NOMO-1 treated with DMSO at 0.1 percent for 48 hours (cell line): ENCODE results near the gene GCSAM.
A peak's percentile ranks its signal among the peaks of the same experiment; 100 is the strongest.

Experiments used
- DNase-seq: peaks from one replicate; lab custom pipeline; 2025; ENCODE audit not compliant: unreplicated experiment; lab: John Stamatoyannopoulos, UW

GCSAM gene

GRCh38 chr3:112129925-112130637 lies 3.0 kb downstream of the GCSAM start:
- DNase-seq: no peak

- DNase-seq: peak; percentile 49
Observed at GRCh38 chr3:112128843-112129727, 4.0 kb downstream of the GCSAM start.

DNA sequence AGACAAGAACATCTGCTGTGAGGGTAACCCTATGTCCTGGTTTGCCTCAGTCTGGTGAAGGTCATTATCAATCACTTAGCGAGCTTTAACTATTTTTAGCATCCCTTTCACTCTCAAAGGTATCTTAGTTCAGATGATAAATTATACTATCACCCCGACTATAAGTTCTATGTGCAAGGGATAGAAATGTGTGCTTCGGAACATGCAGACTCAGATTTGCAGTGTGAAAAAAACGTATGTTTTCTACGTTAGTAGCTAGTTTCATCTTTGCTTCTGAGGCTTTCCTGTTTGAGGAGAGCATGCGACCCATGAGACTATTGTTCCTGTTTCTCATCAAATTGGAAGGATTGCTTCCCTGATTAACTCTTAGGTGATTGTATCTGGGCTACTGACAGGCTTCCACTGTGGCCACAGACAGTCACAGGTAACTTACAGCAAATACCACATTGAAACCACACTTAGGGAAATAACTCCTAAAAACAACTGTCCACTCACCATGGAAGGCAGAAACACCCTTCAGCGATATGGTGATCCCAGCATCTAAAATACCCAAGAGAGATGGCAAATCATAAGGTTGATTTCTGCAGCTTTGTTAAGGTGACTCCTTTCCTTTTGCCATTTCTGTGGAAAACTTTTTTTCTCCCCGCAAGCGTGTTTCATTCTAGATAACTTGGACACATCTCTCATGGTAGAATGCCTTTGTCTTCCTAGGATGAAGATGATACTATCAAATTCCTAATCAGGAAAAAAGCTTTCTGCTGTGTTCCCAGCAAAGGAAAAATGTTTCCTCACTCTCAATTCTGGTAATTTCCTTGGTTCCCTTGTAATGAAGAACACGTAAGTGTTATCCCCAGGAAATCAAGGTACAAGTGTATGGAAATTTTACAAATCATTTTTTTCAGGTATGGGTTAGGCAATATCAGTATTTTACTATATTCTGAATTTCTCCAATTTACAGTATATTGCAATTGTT lies 5.2 kb downstream of the GCSAM start:
- peak; percentile 7 for DNase-seq

GRCh38 chr3:112126511-112126911 lies 6.5 kb downstream of the GCSAM start:
- no peak for DNase-seq

DNA sequence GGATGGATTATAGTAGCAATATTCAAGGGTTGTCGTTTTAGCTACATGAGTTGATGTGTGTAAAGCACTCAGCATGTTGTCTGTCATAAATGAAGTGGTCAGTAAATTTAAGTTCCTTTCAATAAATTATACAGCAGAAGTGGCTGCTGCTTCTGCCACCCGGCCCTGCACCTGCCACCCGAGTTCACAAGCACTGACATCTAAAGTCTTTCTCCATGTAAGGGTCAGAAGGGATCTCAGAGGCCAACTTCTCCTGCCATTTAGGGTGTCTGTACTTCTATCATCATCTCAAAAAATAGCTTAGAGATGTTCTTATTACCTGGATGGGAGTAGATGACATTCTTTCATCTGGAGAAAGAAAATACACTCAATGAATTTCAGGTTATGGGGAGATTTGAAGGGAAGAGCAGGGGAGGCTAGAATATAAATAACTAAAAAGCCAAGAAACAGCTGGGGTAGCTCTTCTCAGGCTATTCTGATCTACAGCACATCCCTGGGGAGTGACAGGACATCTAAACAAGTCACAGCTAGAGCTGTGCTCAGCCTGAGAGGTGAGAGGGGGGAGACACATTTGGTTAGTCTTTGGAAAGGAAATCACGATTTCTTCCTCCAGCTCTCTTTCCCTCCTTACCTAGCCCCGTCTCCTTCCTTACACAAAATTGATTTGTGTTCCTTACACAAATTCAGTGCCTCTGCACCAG lies 8.0 kb downstream of the GCSAM start:
- no peak for DNase-seq

- DNase-seq: no peak
Observed at GRCh38 chr3:112123548-112123947, 9.5 kb downstream of the GCSAM start.

DNA sequence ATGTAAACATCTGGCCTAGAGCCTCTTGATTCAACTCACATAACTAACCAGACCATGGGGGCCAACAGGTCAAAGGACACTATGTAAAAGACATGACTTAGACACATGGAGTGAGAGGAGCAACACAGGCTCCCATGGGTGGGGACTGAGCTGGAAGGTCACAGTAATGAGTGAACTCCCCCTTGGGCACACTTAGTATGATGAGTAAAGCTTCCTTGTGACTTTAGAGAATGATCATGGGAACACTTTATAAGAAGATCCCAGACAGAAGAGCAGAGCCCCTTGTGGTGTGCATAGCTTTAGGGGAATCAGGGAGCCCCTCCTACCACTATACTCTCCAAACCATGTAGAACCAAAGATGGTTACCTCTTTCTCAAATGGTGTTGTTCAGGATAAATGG lies 10.2 kb downstream of the GCSAM start:
- no peak for DNase-seq

DNA sequence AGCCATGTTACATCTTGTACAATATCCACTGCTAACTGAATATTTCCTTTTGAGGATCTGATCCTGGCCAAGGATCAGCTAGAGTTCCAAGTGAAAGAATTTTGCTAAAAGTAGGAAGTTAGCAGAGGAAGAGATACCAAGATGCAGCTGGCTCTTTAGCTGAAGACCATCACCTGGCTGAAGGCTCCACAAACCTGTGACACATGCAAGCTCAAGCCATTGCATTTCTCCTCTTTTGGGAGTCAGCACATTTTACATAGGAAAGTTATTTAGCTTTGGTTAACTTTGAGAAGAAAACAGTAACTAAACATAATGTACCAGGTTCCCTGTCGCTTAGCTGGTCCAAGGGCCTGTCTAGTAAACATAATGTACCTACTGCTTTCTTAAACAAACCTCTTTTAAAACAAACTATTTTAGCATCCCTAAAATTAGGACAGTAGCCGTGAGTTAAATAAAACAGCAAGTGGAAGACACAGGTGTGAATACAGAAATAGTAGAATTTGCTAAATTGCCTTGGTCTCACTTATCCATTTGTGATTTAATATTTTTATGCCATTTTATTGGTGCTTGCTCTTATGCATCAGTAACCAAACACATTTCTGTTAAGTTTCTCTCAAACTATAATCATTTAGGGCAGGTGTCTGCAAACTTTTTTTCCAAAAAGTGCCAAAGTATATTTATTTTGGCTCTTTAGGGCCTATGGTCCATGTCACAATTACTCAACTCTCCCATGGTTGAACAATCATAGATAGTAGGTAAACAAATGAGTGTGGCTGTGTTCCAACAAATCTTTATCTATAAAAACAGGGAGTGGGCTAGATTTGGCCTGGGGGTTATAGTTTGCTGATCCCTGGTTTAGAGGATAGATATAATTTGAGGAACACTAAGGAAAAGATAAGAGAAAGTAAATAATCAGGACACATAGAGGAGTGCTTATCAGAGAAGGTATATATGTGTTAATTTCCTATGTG lies 11.2 kb downstream of the GCSAM start:
- DNase-seq: no peak

DNA sequence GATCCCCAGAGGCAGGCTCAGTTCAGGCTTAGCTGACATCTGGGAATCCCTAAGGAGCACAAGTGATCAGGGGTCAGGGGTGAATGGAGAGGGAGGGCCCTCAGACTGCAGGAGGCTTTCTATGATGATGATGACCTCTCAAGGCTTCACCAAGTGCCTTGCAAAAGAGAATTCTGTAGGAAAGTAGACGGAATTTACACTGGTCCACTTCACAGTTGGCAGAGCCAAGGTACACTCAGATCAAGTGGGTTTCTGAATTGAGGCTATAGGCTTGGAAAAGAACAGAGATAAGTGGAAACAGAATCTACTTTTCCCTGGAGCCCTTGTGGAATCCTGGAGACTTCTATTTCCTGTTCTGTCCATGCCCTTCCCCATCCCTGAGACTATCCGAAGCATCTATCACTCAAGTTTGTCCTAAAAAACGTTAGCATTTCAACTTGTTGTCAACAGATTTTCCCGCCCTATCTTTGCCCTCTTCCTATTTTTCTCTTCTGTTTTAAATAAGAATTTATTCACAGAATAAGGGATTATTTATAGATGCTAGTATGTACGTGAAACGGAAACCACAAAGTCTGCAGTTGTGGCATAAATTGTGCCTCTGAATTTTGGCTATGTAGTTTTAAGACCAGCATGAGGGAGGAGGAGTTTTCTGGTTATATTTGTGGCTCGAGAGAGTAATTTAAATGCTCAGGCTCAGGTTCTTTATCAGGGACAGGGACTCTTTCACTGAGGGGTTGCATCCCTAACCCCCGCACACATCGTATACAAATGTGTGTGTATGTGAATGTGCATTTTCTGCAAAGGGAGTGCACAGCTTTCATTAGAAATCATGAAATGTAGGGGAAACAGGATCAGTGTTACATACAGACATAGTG lies 12.8 kb downstream of the GCSAM start:
- DNase-seq: peak; percentile 58

DNA sequence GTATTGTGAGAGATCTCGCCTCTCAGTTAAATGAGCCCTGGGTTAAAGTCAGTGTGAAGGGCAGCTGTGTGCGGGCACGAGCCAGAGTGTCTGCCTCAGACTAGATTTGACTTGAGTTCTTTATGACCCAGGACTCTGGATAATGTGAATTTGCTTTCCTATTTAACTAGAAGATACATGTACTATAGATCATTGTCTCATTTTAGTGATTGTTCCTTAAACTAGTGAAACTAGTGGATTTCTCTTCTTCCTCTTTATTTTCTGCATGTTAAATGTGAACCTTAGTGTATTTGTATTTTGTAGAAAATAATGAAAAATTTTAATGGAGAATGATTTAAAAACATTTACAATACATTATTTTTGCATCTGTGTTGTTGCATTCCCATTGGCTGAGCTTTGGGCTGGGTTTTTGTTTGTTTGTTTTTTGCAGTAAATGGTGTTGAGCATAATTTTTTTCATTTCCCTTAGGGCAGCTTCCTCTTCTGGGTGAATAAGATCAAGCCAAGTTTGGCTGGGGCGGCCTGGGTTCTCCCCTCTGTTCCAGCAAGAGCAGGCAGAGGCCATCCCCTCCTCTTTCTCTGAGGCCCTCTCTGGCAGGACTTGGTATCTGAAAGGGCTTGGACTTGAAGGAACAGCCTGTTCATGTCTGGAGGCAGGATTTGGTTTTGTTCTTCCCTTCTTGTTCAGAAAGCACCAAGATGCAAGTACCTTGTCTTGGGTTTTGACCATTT lies 15.0 kb downstream of the GCSAM start:
- DNase-seq: peak; percentile 80

DNA sequence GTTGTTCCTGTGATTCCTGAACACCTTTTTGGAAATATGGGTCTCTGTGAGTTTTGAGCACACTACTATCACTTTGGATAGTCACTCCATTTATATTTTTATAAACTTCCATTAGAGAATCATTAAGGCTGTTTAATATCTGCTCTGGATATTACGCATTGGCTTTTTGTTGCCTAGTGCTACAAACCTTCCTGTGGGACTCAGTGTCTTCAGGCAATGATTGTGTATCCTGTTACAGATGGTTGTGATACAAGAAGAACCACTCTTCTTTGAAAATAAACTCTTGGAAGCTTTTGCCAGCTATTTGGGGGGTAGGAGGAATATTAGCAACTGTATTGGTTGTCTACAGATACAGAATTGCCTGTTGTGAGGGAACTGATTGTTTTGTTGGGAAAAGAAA lies 15.6 kb downstream of the GCSAM start:
- no peak for DNase-seq

GRCh38 chr3:112116748-112117186 lies 16.3 kb downstream of the GCSAM start:
- DNase-seq: no peak

- no peak for DNase-seq
Observed at GRCh38 chr3:112115806-112116383, 17.2 kb downstream of the GCSAM start.

DNA sequence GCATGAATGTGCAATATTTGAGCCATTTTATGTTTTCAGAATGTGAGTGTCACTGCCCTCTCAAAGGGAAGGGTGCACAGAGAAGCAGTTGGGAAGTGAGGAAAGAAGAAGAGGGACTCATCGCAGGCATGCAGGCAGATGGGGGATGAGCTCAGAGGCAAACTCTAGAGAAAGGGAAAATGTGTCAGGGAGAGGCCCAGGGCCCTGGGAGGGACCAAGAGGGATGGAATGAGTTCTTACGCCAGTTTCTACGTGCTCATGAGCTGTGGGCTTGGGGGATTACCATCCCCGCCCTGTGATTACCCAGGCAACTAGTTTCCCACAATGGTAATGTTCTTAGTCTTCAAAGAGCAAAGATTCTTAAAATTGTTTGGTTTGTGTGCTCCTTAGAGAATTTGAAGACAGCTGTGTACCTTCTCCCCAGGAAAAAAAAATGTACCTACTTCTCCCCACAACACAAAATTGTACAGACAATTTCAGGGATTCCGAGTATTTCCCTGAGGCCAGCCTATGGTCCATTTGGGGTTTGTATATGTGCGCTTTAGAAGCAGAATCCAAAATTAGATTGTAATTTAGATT lies 17.8 kb downstream of the GCSAM start:
- no peak for DNase-seq

DNA sequence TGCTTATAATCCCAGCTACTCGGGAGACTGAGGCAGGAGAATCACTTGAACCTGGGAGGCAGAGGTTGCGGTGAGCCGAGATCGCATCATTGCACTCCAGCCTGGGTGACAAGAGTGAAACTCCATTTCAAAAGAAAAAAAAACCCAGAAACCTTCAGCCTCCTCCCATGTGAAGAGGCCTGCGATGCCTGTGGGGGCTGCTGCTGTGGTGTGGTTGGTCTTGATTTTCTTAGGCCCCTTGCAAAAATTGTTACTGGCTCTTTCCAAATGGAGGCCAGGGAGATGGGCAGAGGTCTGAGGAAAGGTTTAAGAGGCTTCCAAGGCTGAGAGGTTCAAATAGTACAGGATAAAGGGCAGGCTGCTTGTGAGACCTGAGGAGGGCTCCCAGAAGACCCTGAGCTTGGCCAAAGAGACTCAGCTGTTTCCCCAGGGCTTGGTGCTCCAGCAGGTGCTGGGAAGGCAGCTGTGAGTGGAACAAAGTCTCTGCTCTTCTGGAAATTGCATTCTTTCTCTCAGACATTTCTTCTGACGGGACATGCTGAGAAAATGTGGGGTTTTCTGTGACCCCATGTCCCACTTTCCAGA lies 18.4 kb downstream of the GCSAM start:
- no peak for DNase-seq

DNA sequence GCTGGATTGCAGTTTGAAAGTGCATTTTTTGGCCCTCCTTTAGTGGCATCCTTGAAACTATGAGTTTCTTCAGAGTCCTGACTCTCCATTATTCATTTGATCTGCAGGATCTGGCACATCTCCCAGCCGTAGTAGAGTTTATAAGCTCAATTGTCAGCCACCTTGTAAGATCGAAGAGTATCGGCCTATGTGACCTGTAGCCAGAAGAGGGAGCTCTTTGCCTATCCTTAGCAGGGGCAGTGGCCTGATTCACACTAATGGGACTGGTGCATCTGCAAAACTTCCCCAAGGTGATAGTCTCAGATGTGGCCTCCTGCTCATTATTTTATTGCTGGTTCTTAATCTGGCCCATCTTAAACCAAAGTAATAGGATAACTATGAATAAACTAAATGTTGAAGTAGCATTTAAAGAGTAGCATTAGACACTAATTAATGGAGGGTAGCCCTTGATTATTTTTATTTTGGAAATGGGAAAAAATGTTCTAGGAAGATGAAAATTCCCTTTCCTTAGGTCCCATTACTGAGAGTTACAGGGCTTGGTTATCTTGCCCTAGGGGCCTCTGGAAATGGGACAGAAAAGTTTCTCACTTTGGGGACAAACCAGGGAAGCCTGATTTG lies 21.2 kb downstream of the GCSAM start:
- DNase-seq: peak; percentile 79
